VCaP (cell line): ENCODE measurements around the gene CTCF.
A peak's percentile ranks its signal among the peaks of the same experiment; 100 is the strongest.

Source experiments
- H3K27ac ChIP-seq: fragments of 450-650 bp; 2 replicates; pipeline ENCODE4 v1.5.1; 2017
- TF ChIP-seq, protein P1 (sequence below): fragments of 450-650 bp; conservative IDR thresholded peaks from 2 replicates; pipeline ENCODE4 v1.5.1; 2017; ENCODE audit warnings: mild to moderate bottlenecking, moderate library complexity

CTCF gene

DNA sequence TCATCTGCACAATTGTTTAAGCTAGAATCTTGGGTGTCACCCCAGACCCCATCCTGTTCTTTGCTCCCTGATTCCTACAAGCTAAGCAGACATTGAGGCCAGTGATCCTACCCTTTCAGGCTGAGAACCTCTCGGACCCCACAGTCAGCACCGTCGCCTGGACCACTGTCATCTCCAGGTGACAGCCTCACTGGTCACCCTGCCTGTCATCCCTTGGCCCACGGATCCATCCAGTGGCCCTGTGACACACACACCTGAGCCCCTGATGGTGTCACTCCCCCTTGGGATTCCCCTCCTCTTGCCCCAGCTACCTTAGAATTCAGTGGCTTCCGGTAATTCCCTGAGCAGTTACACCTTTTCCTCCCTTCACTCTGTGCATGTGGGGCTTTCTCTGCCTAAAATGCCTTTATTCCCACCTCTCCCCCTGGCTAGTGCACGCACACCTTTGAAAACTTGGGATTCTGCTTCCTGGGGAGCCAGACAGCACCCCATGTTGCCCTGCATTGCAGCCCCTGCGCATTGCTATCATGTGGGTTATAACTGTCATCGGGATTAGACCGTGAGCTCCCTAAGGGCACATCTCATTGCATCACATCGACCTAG, 107.3 kb downstream of the CTCF start:
- no peak overlapping the region for H3K27ac ChIP-seq
- TF ChIP-seq, protein P1, sequence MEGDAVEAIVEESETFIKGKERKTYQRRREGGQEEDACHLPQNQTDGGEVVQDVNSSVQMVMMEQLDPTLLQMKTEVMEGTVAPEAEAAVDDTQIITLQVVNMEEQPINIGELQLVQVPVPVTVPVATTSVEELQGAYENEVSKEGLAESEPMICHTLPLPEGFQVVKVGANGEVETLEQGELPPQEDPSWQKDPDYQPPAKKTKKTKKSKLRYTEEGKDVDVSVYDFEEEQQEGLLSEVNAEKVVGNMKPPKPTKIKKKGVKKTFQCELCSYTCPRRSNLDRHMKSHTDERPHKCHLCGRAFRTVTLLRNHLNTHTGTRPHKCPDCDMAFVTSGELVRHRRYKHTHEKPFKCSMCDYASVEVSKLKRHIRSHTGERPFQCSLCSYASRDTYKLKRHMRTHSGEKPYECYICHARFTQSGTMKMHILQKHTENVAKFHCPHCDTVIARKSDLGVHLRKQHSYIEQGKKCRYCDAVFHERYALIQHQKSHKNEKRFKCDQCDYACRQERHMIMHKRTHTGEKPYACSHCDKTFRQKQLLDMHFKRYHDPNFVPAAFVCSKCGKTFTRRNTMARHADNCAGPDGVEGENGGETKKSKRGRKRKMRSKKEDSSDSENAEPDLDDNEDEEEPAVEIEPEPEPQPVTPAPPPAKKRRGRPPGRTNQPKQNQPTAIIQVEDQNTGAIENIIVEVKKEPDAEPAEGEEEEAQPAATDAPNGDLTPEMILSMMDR: no peak

- H3K27ac ChIP-seq: peak overlapping the region; percentile 71
- TF ChIP-seq, protein P1: no peak
Observed at GRCh38 chr16:67672306-67672705, 110.0 kb downstream of the CTCF start.

DNA sequence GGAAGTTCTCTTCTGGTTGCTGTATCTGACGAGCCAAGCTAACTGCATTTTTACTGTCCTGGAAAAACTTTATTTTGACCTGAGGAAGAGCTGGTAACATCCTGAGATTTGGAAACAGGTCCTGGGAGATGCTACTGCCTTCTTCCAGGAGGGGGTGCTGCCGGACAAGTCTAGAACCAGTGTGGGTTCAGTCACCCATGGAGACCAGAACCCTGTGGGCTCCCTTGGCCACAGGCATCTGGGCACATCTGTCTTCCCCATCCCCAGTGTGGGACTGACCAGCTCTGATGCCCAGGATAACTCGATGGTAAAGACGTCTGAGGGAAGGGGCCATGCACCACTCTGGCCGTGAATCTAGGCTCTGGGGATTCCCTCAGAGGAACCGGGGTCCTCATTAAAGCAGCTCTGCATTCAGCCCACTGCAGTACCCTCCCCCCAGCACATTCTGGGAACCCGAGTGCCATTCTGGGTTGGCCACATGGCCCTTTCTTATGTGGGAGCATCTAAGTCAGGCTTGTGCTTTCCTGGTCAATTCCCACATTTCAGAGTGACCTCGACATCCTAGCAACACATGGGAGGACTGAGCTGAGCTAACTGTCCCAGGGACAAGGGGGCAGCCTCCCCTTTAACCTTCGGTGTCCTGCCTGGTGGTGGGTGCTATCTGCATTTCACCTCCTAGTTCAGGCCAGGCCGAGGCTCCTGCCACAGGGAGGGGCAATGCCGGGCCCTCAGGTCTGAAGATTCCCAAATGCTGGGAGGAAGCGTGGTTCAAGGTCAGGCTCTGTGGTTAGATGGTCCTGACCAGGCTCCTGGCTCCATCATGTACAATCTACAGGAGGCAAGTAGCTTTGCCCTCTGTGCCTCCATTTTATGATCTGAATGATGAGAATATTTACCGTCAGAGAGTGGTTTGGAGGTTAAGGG, 110.7 kb downstream of the CTCF start:
- peak overlapping the region; percentile 71 for H3K27ac ChIP-seq
- TF ChIP-seq, protein P1: peak; percentile 69

DNA sequence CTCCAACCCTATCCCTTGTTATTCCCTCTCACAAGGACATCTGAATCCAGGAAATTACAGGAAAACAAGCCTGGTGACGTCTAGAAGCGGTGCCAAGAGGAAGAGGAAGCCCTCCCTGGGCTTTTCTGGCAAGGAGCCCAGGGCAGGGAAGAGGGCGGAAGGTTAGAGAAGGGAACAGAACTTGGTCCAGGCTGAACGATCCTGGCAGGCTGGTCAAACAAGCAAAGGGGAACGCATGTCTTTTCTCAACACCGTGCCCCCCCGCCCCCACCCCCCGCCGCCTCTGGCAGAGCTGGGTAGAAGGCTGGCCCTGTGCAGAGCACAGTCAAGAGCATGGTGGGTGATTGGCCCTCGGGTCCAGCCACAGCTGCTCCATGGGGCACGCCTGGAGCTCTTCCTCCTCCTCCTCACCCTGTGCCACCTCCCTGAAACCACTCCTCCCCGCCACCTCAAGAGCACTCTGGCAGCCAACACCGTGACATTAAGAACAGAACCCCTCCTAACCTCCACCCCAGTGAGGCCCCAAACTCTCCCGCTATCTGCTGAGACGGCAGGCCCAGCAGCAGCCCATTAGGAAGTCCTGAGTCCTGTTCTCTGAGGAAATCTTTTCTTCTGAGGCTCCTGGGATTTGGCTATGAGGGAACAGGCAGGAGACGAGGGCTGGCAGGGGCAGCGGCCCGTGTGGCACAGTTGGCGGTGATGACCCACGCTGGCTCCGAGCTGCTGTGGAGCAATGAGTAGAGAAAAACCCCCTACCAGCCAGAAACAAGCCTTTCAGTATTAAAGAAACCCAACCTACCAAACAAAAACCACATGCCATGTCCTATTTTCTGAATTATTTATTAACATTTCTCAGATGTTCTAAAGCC, 111.6 kb downstream of the CTCF start:
- TF ChIP-seq, protein P1: no peak
- H3K27ac ChIP-seq: peak overlapping the region; percentile 71

GRCh38 chr16:67674851-67675578, 112.7 kb downstream of the CTCF start:
- TF ChIP-seq, protein P1: no peak
- no peak overlapping the region for H3K27ac ChIP-seq

GRCh38 chr16:67675579-67675935, 113.2 kb downstream of the CTCF start:
- peak overlapping the region; percentile 58; the same call in 1 of the 2 replicates for H3K27ac ChIP-seq
- TF ChIP-seq, protein P1: no peak
